Stomach smooth muscle (tissue), 2 donors: ENCODE measurements around the gene RAB25.
"Not testable (repeated sequence)": the region's sequence is repeated elsewhere in the genome, so short reads cannot be mapped to it uniquely, and the experiment has no call there.

Source experiments
- H3K27ac ChIP-seq: one replicate; pipeline ENCODE4 v1.7.0; 2013; ENCODE audit warnings: mild to moderate bottlenecking, low read length, inconsistent platforms
- H3K27me3 ChIP-seq, 2 donors: one replicate each; pipeline ENCODE4 v1.7.0; 2013; ENCODE audit warnings: low read length in 2 of 2; ENCODE audit not compliant: insufficient read depth in 2 of 2, control insufficient read depth in 1 of 2
- H3K36me3 ChIP-seq, 2 donors: one replicate each; pipeline ENCODE4 v1.7.0; 2013; ENCODE audit warnings: low read length in 2 of 2; ENCODE audit not compliant: control insufficient read depth in 2 of 2, insufficient read depth in 2 of 2
- H3K4me1 ChIP-seq: one replicate; pipeline ENCODE4 v1.7.0; 2013; ENCODE audit warnings: low read length; ENCODE audit not compliant: control insufficient read depth, insufficient read depth
- H3K4me3 ChIP-seq, 2 donors: one replicate each; pipeline ENCODE4 v1.7.0; 2013; ENCODE audit warnings: low read length in 2 of 2
- H3K9ac ChIP-seq, 2 donors: one replicate each; pipeline ENCODE4 v1.7.0; 2013; ENCODE audit warnings: low read length in 2 of 2, mild to moderate bottlenecking in 1 of 2
- H3K9me3 ChIP-seq, 2 donors: one replicate each; pipeline ENCODE4 v1.7.0; 2013; ENCODE audit warnings: low read length in 2 of 2; ENCODE audit not compliant: control insufficient read depth in 2 of 2
- donor health status: healthy.
- donor health status: Pancreatic carcinoma.

RAB25 gene

GRCh38 chr1:156033011-156033410 lies 27.9 kb upstream of the RAB25 start:
- Histone ChIP-seq H3K9me3 (no peaks in the 10 kb centered on the region), H3K4me3 (no peak overlapping the region), H3K27ac (no peak overlapping the region), H3K4me1 (no peaks in the 10 kb centered on the region), H3K36me3 (peaks cover 0 to 6% of the 10 kb centered on the region in 2 donors), H3K9ac (no peak overlapping the region), H3K27me3 (no peaks in the 10 kb centered on the region)

- H3K9ac ChIP-seq, H3K9me3 ChIP-seq, H3K36me3 ChIP-seq, H3K4me3 ChIP-seq, H3K27ac ChIP-seq, H3K4me1 ChIP-seq, H3K27me3 ChIP-seq: not testable (repeated sequence)
Measured at GRCh38 chr1:156034991-156035390, 26.0 kb upstream of the RAB25 start.

- Histone ChIP-seq H3K27me3 (no peaks in the 10 kb centered on the region), H3K4me3 (no peak overlapping the region), H3K27ac (no peak overlapping the region), H3K9me3 (no peaks in the 10 kb centered on the region), H3K36me3 (peaks cover 28 to 31% of the 10 kb centered on the region in 2 donors), H3K4me1 (no peaks in the 10 kb centered on the region), H3K9ac (no peak overlapping the region)
Measured at GRCh38 chr1:156042828-156043227, 18.1 kb upstream of the RAB25 start.

GRCh38 chr1:156045076-156045475 lies 15.9 kb upstream of the RAB25 start:
- no peaks in the 10 kb centered on the region for H3K4me1 ChIP-seq
- H3K9ac ChIP-seq = no peak overlapping the region
- H3K27me3 ChIP-seq = no peaks in the 10 kb centered on the region
- H3K36me3 ChIP-seq = peaks cover 34 to 45% of the 10 kb centered on the region in 2 donors
- H3K9me3 ChIP-seq = no peaks in the 10 kb centered on the region
- H3K4me3 ChIP-seq = no peak overlapping the region
- no peak overlapping the region for H3K27ac ChIP-seq

GRCh38 chr1:156048663-156049258 lies 12.2 kb upstream of the RAB25 start:
- Histone ChIP-seq H3K4me1 (peaks cover 7% of the 10 kb centered on the region), H3K9ac (no peak overlapping the region), H3K9me3 (no peaks in the 10 kb centered on the region), H3K4me3 (no peak overlapping the region), H3K36me3 (peaks cover 10 to 23% of the 10 kb centered on the region in 2 donors), H3K27me3 (no peaks in the 10 kb centered on the region), H3K27ac (no peak overlapping the region)

- H3K4me3 ChIP-seq = no peak overlapping the region
- H3K9ac ChIP-seq = no peak overlapping the region
- no peaks in the 10 kb centered on the region for H3K9me3 ChIP-seq
- peaks cover 7 to 17% of the 10 kb centered on the region in 2 donors for H3K36me3 ChIP-seq
- H3K4me1 ChIP-seq = peaks cover 15% of the 10 kb centered on the region
- no peak overlapping the region for H3K27ac ChIP-seq
- H3K27me3 ChIP-seq = no peaks in the 10 kb centered on the region
Measured at GRCh38 chr1:156050376-156050775, 10.6 kb upstream of the RAB25 start.

GRCh38 chr1:156051011-156051725 lies 9.8 kb upstream of the RAB25 start:
- H3K4me1 ChIP-seq = peaks cover 21% of the 10 kb centered on the region
- no peak overlapping the region for H3K9ac ChIP-seq
- peaks cover 7 to 17% of the 10 kb centered on the region in 2 donors for H3K36me3 ChIP-seq
- H3K27ac ChIP-seq = no peak overlapping the region
- no peaks in the 10 kb centered on the region for H3K9me3 ChIP-seq
- H3K27me3 ChIP-seq = no peaks in the 10 kb centered on the region
- no peak overlapping the region for H3K4me3 ChIP-seq

- no peaks in the 10 kb centered on the region for H3K27me3 ChIP-seq
- H3K4me3 ChIP-seq = peak overlapping the region; percentile 73 to 79
- no peaks in the 10 kb centered on the region for H3K9me3 ChIP-seq
- H3K9ac ChIP-seq = peak overlapping the region; percentile 60 to 62
- peaks cover 23% of the 10 kb centered on the region for H3K4me1 ChIP-seq
- H3K27ac ChIP-seq = peak overlapping the region; percentile 64
- H3K36me3 ChIP-seq = peaks cover 7 to 16% of the 10 kb centered on the region in 2 donors
Measured at GRCh38 chr1:156052862-156053767, 7.8 kb upstream of the RAB25 start.

- peak within 1 kb of the TSS; percentile 79 for H3K27ac ChIP-seq
- H3K36me3 ChIP-seq = peaks cover 6 to 15% of the 10 kb centered on the region in 2 donors
- no peaks in the 10 kb centered on the region for H3K27me3 ChIP-seq
- peaks cover 23% of the 10 kb centered on the region for H3K4me1 ChIP-seq
- peak within 1 kb of the TSS; percentile 83 to 98 for H3K4me3 ChIP-seq
- H3K9ac ChIP-seq = peak within 1 kb of the TSS; percentile 79 to 80
- H3K9me3 ChIP-seq = no peaks in the 10 kb centered on the region
Measured at GRCh38 chr1:156053768-156054499, 7.0 kb upstream of the RAB25 start, which contains the start of gene UBQLN4. UBQLN4 (minus strand) TSS chr1:156053798; CDS start chr1:156053701, 97 bp downstream.
